SU-DHL-6 (cell line): ENCODE measurements around the gene S100A4.

Experiments
- H2AFZ ChIP-seq: fragments of 200-600 bp; sonication (generic); 2 replicates; pipeline ENCODE4 v1.6.1; 2014; ENCODE audit warnings: low read depth, mild to moderate bottlenecking, moderate library complexity, mixed read lengths, antibody characterized with exemption, low read length; ENCODE audit not compliant: severe bottlenecking
- H3F3A ChIP-seq: fragments of 200-600 bp; shearing (Covaris generic); 2 replicates; pipeline ENCODE4 v1.6.0; 2016; ENCODE audit warnings: antibody characterized with exemption, mild to moderate bottlenecking; ENCODE audit not compliant: insufficient read depth
- H3K27ac ChIP-seq: fragments of 200-600 bp; sonication (generic); 2 replicates; pipeline ENCODE4 v1.5.1; 2016; ENCODE audit warnings: low read depth, mild to moderate bottlenecking, low read length, moderate library complexity, mixed read lengths
- H3K27me3 ChIP-seq: fragments of 200-600 bp; sonication (generic), shearing (Covaris generic); 2 replicates; pipeline ENCODE4 v1.6.0; 2014; ENCODE audit warnings: mild to moderate bottlenecking, low read length
- H3K36me3 ChIP-seq: fragments of 200-600 bp; sonication (generic); 2 replicates; pipeline ENCODE4 v1.6.1; 2014; ENCODE audit warnings: mild to moderate bottlenecking, low read length, mixed read lengths
- H3K4me2 ChIP-seq: fragments of 300-600, 200-600 bp; shearing (Covaris generic), sonication (generic); 2 replicates; pipeline ENCODE4 v1.6.0; 2014; ENCODE audit warnings: low read length, low read depth, mild to moderate bottlenecking; ENCODE audit not compliant: poor library complexity, severe bottlenecking
- H3K4me3 ChIP-seq: fragments of 200-600 bp; sonication (generic); 2 replicates; pipeline ENCODE4 v1.5.1; 2014; ENCODE audit warnings: antibody characterized with exemption, low read length, mild to moderate bottlenecking, mixed read lengths; ENCODE audit not compliant: insufficient read depth, poor library complexity, severe bottlenecking
- H3K79me2 ChIP-seq: fragments of 200-600 bp; sonication (generic); 2 replicates; pipeline ENCODE4 v1.6.1; 2014; ENCODE audit warnings: mild to moderate bottlenecking, low read length, moderate library complexity; ENCODE audit not compliant: insufficient read depth
- H3K9ac ChIP-seq: fragments of 200-600 bp; sonication (generic); 2 replicates; pipeline ENCODE4 v1.7.0; 2014; ENCODE audit warnings: mild to moderate bottlenecking, low read length
- H3K9me2 ChIP-seq: fragments of 200-600 bp; sonication (generic); replicated peaks from 2 replicates; pipeline ENCODE4 v1.6.1; 2014; ENCODE audit warnings: low read length; ENCODE audit not compliant: insufficient read depth
- H3K9me3 ChIP-seq: fragments of 200-600 bp; sonication (generic); 2 replicates; pipeline ENCODE4 v1.6.1; 2014; ENCODE audit warnings: low read length, mixed read lengths; ENCODE audit not compliant: insufficient read depth
- H4K20me1 ChIP-seq: fragments of 200-600 bp; sonication (generic); 2 replicates; pipeline ENCODE4 v1.6.1; 2014; ENCODE audit warnings: low read depth, mild to moderate bottlenecking, antibody characterized with exemption, low read length, moderate library complexity, mixed read lengths
- CTCF ChIP-seq: fragments of 200-600 bp; sonication (generic); IDR thresholded peaks from one replicate; pipeline ENCODE4 v1.5.1; 2017; ENCODE audit warnings: antibody characterized with exemption, mild to moderate bottlenecking, low read length, moderate library complexity; ENCODE audit not compliant: insufficient read depth, poor library complexity, severe bottlenecking
- EZH2phosphoT487 ChIP-seq: fragments of 200-600 bp; sonication (generic), shearing (Covaris generic); conservative IDR thresholded peaks from 2 replicates; pipeline ENCODE4 v1.6.1; 2018; ENCODE audit warnings: mild to moderate bottlenecking, antibody characterized with exemption, low read length, moderate library complexity, mixed read lengths

S100A4 gene

GRCh38 chr1:153535242-153536011, 10.2 kb downstream of the S100A4 start, which contains the start of gene S100A6:
S100A6 (minus strand) TSS chr1:153535991; CDS start chr1:153535339, 652 bp downstream.
- H3K36me3 ChIP-seq, result no peaks in the 10 kb centered on the region
- no peaks in the 10 kb centered on the region for H3K9me3 ChIP-seq
- TF ChIP-seq EZH2phosphoT487 (no peak), CTCF (no peak)
- no peak within 1 kb of the TSS for H3K4me2 ChIP-seq
- H4K20me1 ChIP-seq, result no peaks in the 10 kb centered on the region
- no peaks in the 10 kb centered on the region for H3K9me2 ChIP-seq
- H3K9ac ChIP-seq, result no peak within 1 kb of the TSS
- no peaks in the 10 kb centered on the region for H3K27me3 ChIP-seq
- no peak within 1 kb of the TSS for H3K4me3 ChIP-seq
- no peaks in the 10 kb centered on the region for H3K79me2 ChIP-seq
- no peak within 1 kb of the TSS for H3K27ac ChIP-seq
- no peaks in the 10 kb centered on the region for H3F3A ChIP-seq
- no peak within 1 kb of the TSS for H2AFZ ChIP-seq

GRCh38 chr1:153534925-153535241, 10.7 kb downstream of the S100A4 start:
- H2AFZ ChIP-seq, result no peak overlapping the region
- no peak overlapping the region for H3K4me2 ChIP-seq
- no peak overlapping the region for H3K27ac ChIP-seq
- no peak overlapping the region for H3K9ac ChIP-seq
- H3K27me3 ChIP-seq, result no peaks in the 10 kb centered on the region
- no peaks in the 10 kb centered on the region for H3F3A ChIP-seq
- H4K20me1 ChIP-seq, result no peaks in the 10 kb centered on the region
- no peak overlapping the region for H3K4me3 ChIP-seq
- no peaks in the 10 kb centered on the region for H3K79me2 ChIP-seq
- H3K36me3 ChIP-seq, result no peaks in the 10 kb centered on the region
- no peak for TF ChIP-seq EZH2phosphoT487
- TF ChIP-seq CTCF, result no peak
- no peaks in the 10 kb centered on the region for H3K9me2 ChIP-seq
- H3K9me3 ChIP-seq, result no peaks in the 10 kb centered on the region

- Histone ChIP-seq H3K4me3 (no peak overlapping the region), H3K79me2 (no peaks in the 10 kb centered on the region), H3K27me3 (no peaks in the 10 kb centered on the region), H3K36me3 (no peaks in the 10 kb centered on the region), H2AFZ (no peak overlapping the region), H3F3A (no peaks in the 10 kb centered on the region), H3K9ac (no peak overlapping the region), H3K9me3 (no peaks in the 10 kb centered on the region), H3K4me2 (no peak overlapping the region), H4K20me1 (no peaks in the 10 kb centered on the region), H3K9me2 (no peaks in the 10 kb centered on the region), H3K27ac (no peak overlapping the region)
- TF ChIP-seq CTCF (no peak), EZH2phosphoT487 (no peak)
Measured at GRCh38 chr1:153534226-153534924, 11.2 kb downstream of the S100A4 start.
